GM12873 (cell line): Measurements from ENCODE around the gene ANKRD31.

Source experiments
- CTCF ChIP-seq: IDR thresholded peaks from 2 replicates; pipeline ENCODE4 v1.5.1; 2012; ENCODE audit warnings: low read depth, mild to moderate bottlenecking, moderate library complexity, low read length, control low read depth; ENCODE audit not compliant: insufficient read depth; ENCODE audit errors: missing control alignments

Gene ANKRD31

GRCh38 chr5:75034137-75034739, 202.4 kb downstream of the ANKRD31 start:
- no peak for TF ChIP-seq CTCF

- TF ChIP-seq CTCF: no peak
Measured at GRCh38 chr5:75031366-75031765, 205.3 kb downstream of the ANKRD31 start.

- no peak for TF ChIP-seq CTCF
Measured at GRCh38 chr5:75028090-75028489, 208.6 kb downstream of the ANKRD31 start.

- no peak for TF ChIP-seq CTCF
Measured at GRCh38 chr5:75023368-75024159, 213.1 kb downstream of the ANKRD31 start.

- TF ChIP-seq CTCF: no peak
Measured at GRCh38 chr5:75021800-75022199, 214.9 kb downstream of the ANKRD31 start.

GRCh38 chr5:75021219-75021618, 215.5 kb downstream of the ANKRD31 start:
- TF ChIP-seq CTCF: no peak

- no peak for TF ChIP-seq CTCF
Measured at GRCh38 chr5:75020016-75020656, 216.5 kb downstream of the ANKRD31 start.
